Liver (tissue), 9 donors: ENCODE data around the gene ZMAT5. TPM values are rescaled to one million over a fixed set of nuclear protein-coding genes. Genes with fewer than 3 reads are reported as not detected.
A peak's percentile ranks its signal among the peaks of the same experiment; 100 is the strongest.

Source experiments
- DNase-seq: peaks from one replicate; pipeline ENCODE4 v3.0.0-alpha.2; 2017; ENCODE audit warnings: low spot score
- H3K27ac ChIP-seq, 2 donors: one replicate each; pipeline ENCODE4 v1.7.0; 2013; ENCODE audit warnings: inconsistent platforms in 2 of 2, low read length in 2 of 2, control low read depth in 1 of 2, low read depth in 1 of 2, mild to moderate bottlenecking in 1 of 2
- H3K27me3 ChIP-seq, 4 donors: one replicate each; pipeline versions ENCODE4 v1.6.1 to v1.7.0; 2013; ENCODE audit warnings: low read length in 3 of 4, inconsistent platforms in 1 of 4, mild to moderate bottlenecking in 1 of 4, moderate library complexity in 1 of 4; ENCODE audit not compliant: control insufficient read depth in 4 of 4, insufficient read depth in 4 of 4
- H3K36me3 ChIP-seq, 4 donors: one replicate each; pipeline versions ENCODE4 v1.6.1 to v1.7.0; 2013; ENCODE audit warnings: low read length in 3 of 4, mild to moderate bottlenecking in 3 of 4, low read depth in 1 of 4, moderate library complexity in 1 of 4; ENCODE audit not compliant: control insufficient read depth in 4 of 4, insufficient read depth in 3 of 4
- H3K4me1 ChIP-seq, 4 donors: one replicate each; pipeline versions ENCODE4 v1.6.1 to v1.7.0; 2013; ENCODE audit warnings: low read length in 3 of 4, mild to moderate bottlenecking in 3 of 4, moderate library complexity in 1 of 4; ENCODE audit not compliant: control insufficient read depth in 4 of 4, insufficient read depth in 4 of 4
- H3K4me3 ChIP-seq, 3 donors: one replicate each; pipeline versions ENCODE4 v1.6.1 to v1.7.0; 2013; ENCODE audit warnings: low read length in 3 of 3, control low read depth in 1 of 3, low read depth in 1 of 3, mild to moderate bottlenecking in 1 of 3
- H3K9ac ChIP-seq, 2 donors: one replicate each; pipeline ENCODE4 v1.7.0; 2013; ENCODE audit warnings: low read length in 2 of 2, mild to moderate bottlenecking in 2 of 2, moderate library complexity in 2 of 2, control low read depth in 1 of 2, low read depth in 1 of 2
- H3K9me3 ChIP-seq, 4 donors: one replicate each; pipeline versions ENCODE4 v1.6.1 to v1.7.0; 2013; ENCODE audit warnings: low read length in 3 of 4; ENCODE audit not compliant: control insufficient read depth in 4 of 4
- CTCF ChIP-seq: fragments of 150-350 bp; IDR thresholded peaks from 2 replicates; pipeline ENCODE4 v1.5.1; 2017; ENCODE audit warnings: improper control_type of control experiment, low read depth, low read length; ENCODE audit not compliant: missing input control
- EGR1 ChIP-seq, 2 donors: IDR thresholded peaks; 2 replicates each; pipeline ENCODE4 v1.6.1; 2016 to 2018; ENCODE audit warnings: antibody characterized with exemption in 2 of 2, low read depth in 2 of 2
- FOXA1 ChIP-seq: IDR thresholded peaks from 2 replicates; pipeline ENCODE4 v1.6.1; 2016; ENCODE audit warnings: antibody characterized with exemption
- GABPA ChIP-seq, 2 donors: IDR thresholded peaks in 1 of 2; conservative IDR thresholded peaks in 1 of 2; 2 replicates each; pipeline ENCODE4 v1.6.1; 2016; ENCODE audit warnings: antibody characterized with exemption in 2 of 2, mild to moderate bottlenecking in 1 of 2, moderate library complexity in 1 of 2
- HNF4A ChIP-seq, 2 donors: conservative IDR thresholded peaks; 2 replicates each; pipeline ENCODE4 v1.6.1; 2016; ENCODE audit warnings: antibody characterized with exemption in 2 of 2, mild to moderate bottlenecking in 2 of 2
- HNF4G ChIP-seq: IDR thresholded peaks from 2 replicates; pipeline ENCODE4 v1.6.1; 2016; ENCODE audit warnings: antibody characterized with exemption
- JUND ChIP-seq, 2 donors: IDR thresholded peaks; 2 replicates each; pipeline ENCODE4 v1.6.1; 2016; ENCODE audit warnings: antibody characterized with exemption in 2 of 2
- MAX ChIP-seq: IDR thresholded peaks from 2 replicates; pipeline ENCODE4 v1.6.1; 2016; ENCODE audit warnings: antibody characterized with exemption
- NR2F2 ChIP-seq: IDR thresholded peaks from 2 replicates; pipeline ENCODE4 v1.6.1; 2016; ENCODE audit warnings: antibody characterized with exemption
- RAD21 ChIP-seq, 2 donors: IDR thresholded peaks; 2 replicates each; pipeline ENCODE4 v1.6.1; 2016; ENCODE audit warnings: antibody characterized with exemption in 2 of 2, mild to moderate bottlenecking in 2 of 2
- RXRA ChIP-seq, 2 donors: IDR thresholded peaks; 2 replicates each; pipeline ENCODE4 v1.6.1; 2017 to 2018; ENCODE audit warnings: antibody characterized with exemption in 2 of 2, mild to moderate bottlenecking in 1 of 2
- SP1 ChIP-seq: IDR thresholded peaks from 2 replicates; pipeline ENCODE4 v1.6.1; 2018; ENCODE audit warnings: antibody characterized with exemption, mild to moderate bottlenecking
- TAF1 ChIP-seq: conservative IDR thresholded peaks from 2 replicates; pipeline ENCODE4 v1.6.1; 2016; ENCODE audit warnings: antibody characterized with exemption, mild to moderate bottlenecking
- YY1 ChIP-seq: IDR thresholded peaks from 2 replicates; pipeline ENCODE4 v1.6.1; 2016; ENCODE audit warnings: antibody characterized with exemption, mild to moderate bottlenecking
- WGBS: extraction: QIAGEN DNeasy Blood & Tissue Kit; methylation state at CpG from one replicate; pipeline ENCODE4 v1.1.7; 2013; 5-methylcytosine and 5-hydroxymethylcytosine counted together
- polyA plus RNA-seq, 2 donors: library from polyadenylated mRNA; stranded (reverse) in 1 of 2; unstranded in 1 of 2; fragments of 200-250 nt in 1 of 2; fragments of >200 nt in 1 of 2; fragmentation: Nextera tagmentation in 1 of 2; extraction: Ambion mirVana in 1 of 2; gene quantifications; one replicate each; pipeline versions ENCODE4 v1.2.1 to v1.2.3, GENCODE V29; 2013 to 2015
- total RNA-seq, 2 donors: library from RNA; depleted of rRNA; stranded (reverse); fragments of >200 nt; gene quantifications; one replicate each; pipeline ENCODE4 v1.2.3, GENCODE V29; 2014
- TF ChIP-seq, protein P1 (sequence below): IDR thresholded peaks from 2 replicates; pipeline ENCODE4 v1.6.1; 2016; ENCODE audit warnings: antibody characterized with exemption
- TF ChIP-seq, protein P2 (sequence below): IDR thresholded peaks from 2 replicates; pipeline ENCODE4 v1.6.1; 2016; ENCODE audit warnings: antibody characterized with exemption
- TF ChIP-seq, protein P3 (sequence below): IDR thresholded peaks from 2 replicates; pipeline ENCODE4 v1.6.1; 2016; ENCODE audit warnings: antibody characterized with exemption, mild to moderate bottlenecking
- donor health status: healthy.
- donor health status: healthy.
- donor health status: healthy.
- donor health status: healthy.
- donor health status: healthy.

ZMAT5 gene
- total and polyA plus RNA-seq, 4 donors, result 9.2 to 18.8 (median 13.5) TPM

DNA sequence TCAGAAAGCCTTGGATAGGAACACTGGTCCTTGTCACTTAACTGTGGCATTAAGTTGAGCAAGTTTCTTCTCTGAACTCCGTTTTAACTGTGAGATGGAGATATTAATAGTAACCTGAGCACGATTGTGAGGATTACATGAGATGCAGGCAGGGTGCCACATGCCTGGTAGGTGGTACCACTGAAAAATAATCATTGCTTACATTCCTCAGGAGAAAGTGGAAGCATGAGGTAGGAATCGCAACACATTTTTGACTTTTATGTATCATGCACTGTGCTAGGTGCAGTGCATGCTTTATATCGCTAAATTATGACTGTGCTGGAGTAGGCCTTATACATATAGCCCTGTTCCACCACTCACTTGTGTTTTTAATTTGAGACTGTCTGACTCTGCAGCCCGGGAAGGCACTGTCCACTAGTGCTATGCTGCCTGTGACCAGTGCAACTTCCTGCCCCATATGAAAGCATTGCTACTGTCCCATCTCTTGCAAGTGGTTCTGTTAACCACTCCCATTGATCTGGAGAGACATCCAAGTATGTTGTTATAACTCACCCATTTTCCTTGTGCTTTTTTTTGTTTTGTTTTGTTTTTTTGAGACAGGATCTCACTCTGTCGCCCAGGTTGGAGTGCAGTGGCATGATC lies 1.4 kb upstream of the ZMAT5 start:
- Histone ChIP-seq H3K27me3 (no peaks in the 10 kb centered on the region), H3K9ac (peak overlapping the region; percentile 85 to 88), H3K4me3 (peak overlapping the region; percentile 62 to 97 (median 85)), H3K9me3 (no peaks in the 10 kb centered on the region), H3K36me3 (peaks cover 0 to 16% (median 11%) of the 10 kb centered on the region in 4 donors), H3K27ac (peak overlapping the region in 1 of 2 donors; percentile 83), H3K4me1 (peaks cover 5 to 25% (median 19%) of the 10 kb centered on the region in 4 donors)
- 39% methylated on average over 6 of the region's 6 CpGs for WGBS
- no peak for DNase-seq
- TF ChIP-seq GABPA (IDR thresholded peaks at IDR 0.05 in 1 of 2, conservative IDR thresholded peaks at IDR 0.05 in 1 of 2) (no peak), CTCF (no peak), FOXA1 (no peak), JUND (IDR thresholded peaks at IDR 0.05) (no peak), EGR1 (IDR thresholded peaks at IDR 0.05; ENCODE audit: low read depth in 2 of 2) (no peak), TAF1 (no peak), SP1 (no peak), RAD21 (IDR thresholded peaks at IDR 0.05) (no peak), RXRA (IDR thresholded peaks at IDR 0.05) (no peak)
- TF ChIP-seq, protein P1, sequence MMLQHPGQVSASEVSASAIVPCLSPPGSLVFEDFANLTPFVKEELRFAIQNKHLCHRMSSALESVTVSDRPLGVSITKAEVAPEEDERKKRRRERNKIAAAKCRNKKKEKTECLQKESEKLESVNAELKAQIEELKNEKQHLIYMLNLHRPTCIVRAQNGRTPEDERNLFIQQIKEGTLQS, result no peak
- TF ChIP-seq, protein P2, sequence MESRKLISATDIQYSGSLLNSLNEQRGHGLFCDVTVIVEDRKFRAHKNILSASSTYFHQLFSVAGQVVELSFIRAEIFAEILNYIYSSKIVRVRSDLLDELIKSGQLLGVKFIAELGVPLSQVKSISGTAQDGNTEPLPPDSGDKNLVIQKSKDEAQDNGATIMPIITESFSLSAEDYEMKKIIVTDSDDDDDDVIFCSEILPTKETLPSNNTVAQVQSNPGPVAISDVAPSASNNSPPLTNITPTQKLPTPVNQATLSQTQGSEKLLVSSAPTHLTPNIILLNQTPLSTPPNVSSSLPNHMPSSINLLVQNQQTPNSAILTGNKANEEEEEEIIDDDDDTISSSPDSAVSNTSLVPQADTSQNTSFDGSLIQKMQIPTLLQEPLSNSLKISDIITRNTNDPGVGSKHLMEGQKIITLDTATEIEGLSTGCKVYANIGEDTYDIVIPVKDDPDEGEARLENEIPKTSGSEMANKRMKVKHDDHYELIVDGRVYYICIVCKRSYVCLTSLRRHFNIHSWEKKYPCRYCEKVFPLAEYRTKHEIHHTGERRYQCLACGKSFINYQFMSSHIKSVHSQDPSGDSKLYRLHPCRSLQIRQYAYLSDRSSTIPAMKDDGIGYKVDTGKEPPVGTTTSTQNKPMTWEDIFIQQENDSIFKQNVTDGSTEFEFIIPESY, result no peak

DNA sequence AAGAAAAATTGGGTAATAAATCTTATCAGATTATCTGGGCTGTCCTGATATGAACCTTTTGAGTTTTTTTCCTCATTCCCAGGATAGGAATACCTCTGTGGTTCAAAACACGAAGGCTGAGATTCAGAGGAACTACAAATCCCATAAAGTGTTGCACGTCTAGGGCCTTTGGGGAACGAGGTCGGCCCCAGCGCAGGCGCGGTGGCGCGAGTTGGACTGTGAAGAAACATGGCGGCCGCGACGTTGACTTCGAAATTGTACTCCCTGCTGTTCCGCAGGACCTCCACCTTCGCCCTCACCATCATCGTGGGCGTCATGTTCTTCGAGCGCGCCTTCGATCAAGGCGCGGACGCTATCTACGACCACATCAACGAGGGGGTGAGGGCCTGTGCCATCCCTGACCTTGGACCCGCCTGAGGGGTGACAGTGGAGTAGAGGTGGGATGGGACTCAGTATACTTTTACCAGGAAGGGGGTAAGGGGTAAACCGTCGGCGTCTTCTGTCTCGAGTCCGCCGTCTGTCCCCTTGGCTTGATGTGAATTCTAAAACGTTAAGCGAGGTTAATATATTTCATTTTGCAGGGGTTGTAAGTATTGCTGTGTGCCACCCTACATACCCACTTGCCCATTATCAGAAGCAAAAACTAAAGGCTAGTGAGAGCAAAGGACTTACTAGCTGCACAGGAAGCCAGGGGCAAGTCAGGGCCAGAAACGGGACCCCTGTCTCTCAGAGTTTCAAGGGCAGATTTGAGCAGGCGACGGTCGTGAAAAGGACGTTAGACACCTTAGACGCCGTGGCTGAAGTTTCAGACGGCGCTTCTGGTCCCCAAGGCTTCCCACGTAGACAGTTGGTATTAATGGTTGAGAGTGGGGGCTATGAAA lies 604 bp upstream of the ZMAT5 start, which contains the start of gene UQCR10:
Gene UQCR10, plus strand, starts transcription at position 199 of the 881 bp plus-strand sequence. Its CDS starts 30 bp downstream, at position 229.
- peak within 1 kb of the TSS; percentile 83 to 84 for H3K27ac ChIP-seq
- WGBS, result 11% methylated on average over 46 of the region's 46 CpGs
- TF ChIP-seq EGR1 (IDR thresholded peaks at IDR 0.05; ENCODE audit: low read depth in 2 of 2) (no peak), NR2F2 (peak; percentile 15), CTCF (no peak), GABPA (IDR thresholded peaks at IDR 0.05 in 1 of 2, conservative IDR thresholded peaks at IDR 0.05 in 1 of 2) (no peak), HNF4A (conservative IDR thresholded peaks at IDR 0.05) (peak; percentile 18 to 34), MAX (no peak), RAD21 (IDR thresholded peaks at IDR 0.05) (peak in 1 of 2 donors; percentile 3), YY1 (peak; percentile 98), RXRA (IDR thresholded peaks at IDR 0.05) (peak in 1 of 2 donors; percentile 2), HNF4G (no peak), SP1 (peak; percentile 5), JUND (IDR thresholded peaks at IDR 0.05) (no peak), FOXA1 (no peak)
- TF ChIP-seq, protein P1, result no peak
- TF ChIP-seq, protein P3, sequence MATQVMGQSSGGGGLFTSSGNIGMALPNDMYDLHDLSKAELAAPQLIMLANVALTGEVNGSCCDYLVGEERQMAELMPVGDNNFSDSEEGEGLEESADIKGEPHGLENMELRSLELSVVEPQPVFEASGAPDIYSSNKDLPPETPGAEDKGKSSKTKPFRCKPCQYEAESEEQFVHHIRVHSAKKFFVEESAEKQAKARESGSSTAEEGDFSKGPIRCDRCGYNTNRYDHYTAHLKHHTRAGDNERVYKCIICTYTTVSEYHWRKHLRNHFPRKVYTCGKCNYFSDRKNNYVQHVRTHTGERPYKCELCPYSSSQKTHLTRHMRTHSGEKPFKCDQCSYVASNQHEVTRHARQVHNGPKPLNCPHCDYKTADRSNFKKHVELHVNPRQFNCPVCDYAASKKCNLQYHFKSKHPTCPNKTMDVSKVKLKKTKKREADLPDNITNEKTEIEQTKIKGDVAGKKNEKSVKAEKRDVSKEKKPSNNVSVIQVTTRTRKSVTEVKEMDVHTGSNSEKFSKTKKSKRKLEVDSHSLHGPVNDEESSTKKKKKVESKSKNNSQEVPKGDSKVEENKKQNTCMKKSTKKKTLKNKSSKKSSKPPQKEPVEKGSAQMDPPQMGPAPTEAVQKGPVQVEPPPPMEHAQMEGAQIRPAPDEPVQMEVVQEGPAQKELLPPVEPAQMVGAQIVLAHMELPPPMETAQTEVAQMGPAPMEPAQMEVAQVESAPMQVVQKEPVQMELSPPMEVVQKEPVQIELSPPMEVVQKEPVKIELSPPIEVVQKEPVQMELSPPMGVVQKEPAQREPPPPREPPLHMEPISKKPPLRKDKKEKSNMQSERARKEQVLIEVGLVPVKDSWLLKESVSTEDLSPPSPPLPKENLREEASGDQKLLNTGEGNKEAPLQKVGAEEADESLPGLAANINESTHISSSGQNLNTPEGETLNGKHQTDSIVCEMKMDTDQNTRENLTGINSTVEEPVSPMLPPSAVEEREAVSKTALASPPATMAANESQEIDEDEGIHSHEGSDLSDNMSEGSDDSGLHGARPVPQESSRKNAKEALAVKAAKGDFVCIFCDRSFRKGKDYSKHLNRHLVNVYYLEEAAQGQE, result no peak

More for the DNA sequence above, 604 bp upstream of the ZMAT5 start, which contains the start of gene UQCR10:
- Histone ChIP-seq H3K27me3 (no peaks in the 10 kb centered on the region), H3K9me3 (no peaks in the 10 kb centered on the region), H3K4me1 (peaks cover 5 to 25% (median 19%) of the 10 kb centered on the region in 4 donors), H3K36me3 (peaks cover 0 to 16% (median 11%) of the 10 kb centered on the region in 4 donors), H3K4me3 (peak within 1 kb of the TSS; percentile 68 to 97 (median 85)), H3K9ac (peak within 1 kb of the TSS; percentile 85 to 88)
- DNase-seq, result peak; percentile 89
